ENCODE results near the gene SUMF2.
"Not testable (repeated sequence)": the region's sequence is repeated elsewhere in the genome, so short reads cannot be mapped to it uniquely, and the experiment has no call there.

The SUMF2 gene

DNA sequence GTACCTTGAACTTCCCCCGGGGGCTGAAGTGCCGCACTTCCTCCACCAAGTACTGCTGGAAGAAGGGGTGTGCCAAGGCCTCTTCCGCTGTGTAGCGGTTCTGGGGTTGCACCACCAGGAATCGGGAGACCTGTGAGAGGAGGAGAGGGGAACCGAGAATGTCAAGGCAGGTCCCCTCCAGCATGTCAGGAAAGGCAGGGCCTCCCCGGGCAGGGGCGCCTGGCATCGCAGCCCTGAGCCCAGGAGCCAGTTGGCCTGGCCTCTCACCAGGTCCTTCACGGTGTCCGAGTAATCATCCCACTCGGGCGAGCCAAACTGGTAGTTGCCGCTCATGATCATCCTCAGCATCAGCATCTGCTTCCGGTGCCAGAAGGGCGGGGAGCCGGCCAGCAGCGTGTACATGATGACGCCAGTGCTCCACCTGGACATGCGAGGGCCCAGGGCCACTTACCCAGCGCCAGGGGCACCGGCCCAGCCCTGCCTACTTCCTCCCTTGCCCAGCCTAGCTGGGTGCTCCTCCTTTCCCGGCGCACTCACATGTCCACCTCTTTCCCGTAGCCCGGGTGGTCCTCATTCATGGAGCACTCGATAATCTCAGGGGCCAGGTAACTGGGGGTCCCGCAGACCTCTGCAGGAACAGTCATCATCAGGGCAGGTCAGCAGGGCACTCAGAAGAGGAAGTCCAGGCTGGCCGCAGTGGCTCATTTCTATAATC, 17.7 kb downstream of the SUMF2 start:
- DNase-seq (ENCODE audit: low read depth): no peak
- TF ChIP-seq POLR2A (IDR thresholded peaks at IDR 0.05; ENCODE audit: extremely low read depth, insufficient read length) (no peak), MAX (IDR thresholded peaks at IDR 0.05; ENCODE audit: low read depth, low read length) (no peak), MYC (IDR thresholded peaks at IDR 0.05; ENCODE audit: low read depth, low read length) (no peak)
- TF ChIP-seq, protein P1, sequence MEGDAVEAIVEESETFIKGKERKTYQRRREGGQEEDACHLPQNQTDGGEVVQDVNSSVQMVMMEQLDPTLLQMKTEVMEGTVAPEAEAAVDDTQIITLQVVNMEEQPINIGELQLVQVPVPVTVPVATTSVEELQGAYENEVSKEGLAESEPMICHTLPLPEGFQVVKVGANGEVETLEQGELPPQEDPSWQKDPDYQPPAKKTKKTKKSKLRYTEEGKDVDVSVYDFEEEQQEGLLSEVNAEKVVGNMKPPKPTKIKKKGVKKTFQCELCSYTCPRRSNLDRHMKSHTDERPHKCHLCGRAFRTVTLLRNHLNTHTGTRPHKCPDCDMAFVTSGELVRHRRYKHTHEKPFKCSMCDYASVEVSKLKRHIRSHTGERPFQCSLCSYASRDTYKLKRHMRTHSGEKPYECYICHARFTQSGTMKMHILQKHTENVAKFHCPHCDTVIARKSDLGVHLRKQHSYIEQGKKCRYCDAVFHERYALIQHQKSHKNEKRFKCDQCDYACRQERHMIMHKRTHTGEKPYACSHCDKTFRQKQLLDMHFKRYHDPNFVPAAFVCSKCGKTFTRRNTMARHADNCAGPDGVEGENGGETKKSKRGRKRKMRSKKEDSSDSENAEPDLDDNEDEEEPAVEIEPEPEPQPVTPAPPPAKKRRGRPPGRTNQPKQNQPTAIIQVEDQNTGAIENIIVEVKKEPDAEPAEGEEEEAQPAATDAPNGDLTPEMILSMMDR (IDR thresholded peaks at IDR 0.05; ENCODE audit: low read depth, low read length): no peak
- no peak overlapping the region for H3K4me3 ChIP-seq (ENCODE audit: low read depth, low read length)

- TF ChIP-seq POLR2A (IDR thresholded peaks at IDR 0.05; ENCODE audit: extremely low read depth, insufficient read length): no peak
- no peak for TF ChIP-seq MYC (IDR thresholded peaks at IDR 0.05; ENCODE audit: low read depth, low read length)
- TF ChIP-seq MAX (IDR thresholded peaks at IDR 0.05; ENCODE audit: low read depth, low read length): no peak
- TF ChIP-seq, protein P1 (IDR thresholded peaks at IDR 0.05; ENCODE audit: low read depth, low read length): no peak
- no peak for DNase-seq (ENCODE audit: low read depth)
- H3K4me3 ChIP-seq (ENCODE audit: low read depth, low read length): no peak overlapping the region
Measured at GRCh38 chr7:56083150-56083785, 19.2 kb downstream of the SUMF2 start.

DNA sequence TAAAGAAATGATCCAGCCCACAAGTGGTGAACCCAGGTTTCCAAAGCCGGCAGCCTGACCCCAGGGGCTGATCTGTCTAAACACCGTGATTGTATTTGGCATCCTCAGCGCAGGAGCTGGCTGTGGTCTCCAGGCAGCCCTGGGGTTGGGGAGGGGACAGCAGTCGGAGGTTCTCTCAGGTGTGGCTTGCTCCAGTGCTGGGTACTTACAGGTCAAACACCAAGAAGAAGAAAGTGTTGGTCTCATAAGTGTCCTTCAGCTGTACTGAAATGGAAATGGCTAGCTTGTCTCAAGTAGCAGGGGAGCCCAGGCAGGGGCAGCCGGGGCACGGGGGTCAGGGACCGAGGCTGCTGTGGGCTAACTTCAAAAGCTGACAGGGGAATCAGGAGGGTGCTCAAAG, 22.7 kb downstream of the SUMF2 start:
- TF ChIP-seq, protein P1 (IDR thresholded peaks at IDR 0.05; ENCODE audit: low read depth, low read length): no peak
- no peak for TF ChIP-seq POLR2A (IDR thresholded peaks at IDR 0.05; ENCODE audit: extremely low read depth, insufficient read length)
- no peak for TF ChIP-seq MAX (IDR thresholded peaks at IDR 0.05; ENCODE audit: low read depth, low read length)
- TF ChIP-seq MYC (IDR thresholded peaks at IDR 0.05; ENCODE audit: low read depth, low read length): no peak
- H3K4me3 ChIP-seq (ENCODE audit: low read depth, low read length): no peak overlapping the region
- DNase-seq (ENCODE audit: low read depth): no peak

DNA sequence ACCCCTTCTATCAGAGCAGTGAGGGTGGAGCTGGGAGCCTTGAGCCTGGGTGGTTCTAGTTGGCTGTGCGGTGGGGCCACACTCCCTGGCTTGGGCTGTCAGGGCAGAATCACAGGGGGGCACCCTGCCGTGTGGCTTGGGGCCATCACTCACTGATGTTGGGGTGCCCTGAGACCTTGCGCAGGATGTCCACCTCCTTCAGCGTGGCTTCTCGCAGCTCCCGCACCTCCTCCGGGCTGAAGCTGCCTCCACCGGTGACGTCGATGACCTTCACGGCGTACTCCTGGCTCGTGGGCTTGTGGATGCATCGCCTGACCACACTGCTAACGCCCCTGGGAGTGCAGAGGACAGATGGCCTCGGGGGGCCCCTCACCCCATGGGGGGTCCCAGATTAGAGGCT, 23.4 kb downstream of the SUMF2 start:
- TF ChIP-seq, protein P1 (IDR thresholded peaks at IDR 0.05; ENCODE audit: low read depth, low read length): no peak
- TF ChIP-seq POLR2A (IDR thresholded peaks at IDR 0.05; ENCODE audit: extremely low read depth, insufficient read length) (no peak), MYC (IDR thresholded peaks at IDR 0.05; ENCODE audit: low read depth, low read length) (no peak), MAX (IDR thresholded peaks at IDR 0.05; ENCODE audit: low read depth, low read length) (no peak)
- no peak overlapping the region for H3K4me3 ChIP-seq (ENCODE audit: low read depth, low read length)
- DNase-seq (ENCODE audit: low read depth): no peak

DNA sequence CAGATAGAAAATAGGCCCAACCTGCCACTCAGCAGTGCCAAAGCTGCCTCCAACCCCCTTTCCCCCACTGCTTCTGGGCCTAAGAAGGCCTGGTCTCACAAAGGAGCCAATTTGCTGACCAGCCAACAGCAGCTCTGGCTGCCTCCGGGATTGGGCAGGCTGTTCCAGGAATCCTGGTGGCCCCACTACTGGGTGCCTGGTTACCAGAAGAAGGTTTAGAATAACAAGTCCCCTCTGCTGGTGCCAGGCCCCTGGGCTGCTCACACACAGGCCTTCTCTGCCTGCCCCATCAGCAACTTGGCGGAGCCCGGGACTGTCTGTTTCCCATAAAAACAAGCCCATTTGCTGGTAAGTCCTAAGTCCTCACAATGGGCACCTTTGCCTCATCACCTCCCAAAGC, 27.5 kb downstream of the SUMF2 start:
- TF ChIP-seq, protein P1 (IDR thresholded peaks at IDR 0.05; ENCODE audit: low read depth, low read length): no peak
- no peak for TF ChIP-seq MYC (IDR thresholded peaks at IDR 0.05; ENCODE audit: low read depth, low read length)
- TF ChIP-seq POLR2A (IDR thresholded peaks at IDR 0.05; ENCODE audit: extremely low read depth, insufficient read length): no peak
- no peak for TF ChIP-seq MAX (IDR thresholded peaks at IDR 0.05; ENCODE audit: low read depth, low read length)
- no peak overlapping the region for H3K4me3 ChIP-seq (ENCODE audit: low read depth, low read length)
- no peak for DNase-seq (ENCODE audit: low read depth)

- DNase-seq (ENCODE audit: low read depth); H3K4me3 ChIP-seq (ENCODE audit: low read depth, low read length): not testable (repeated sequence)
Measured at GRCh38 chr7:56092388-56092787, 28.3 kb downstream of the SUMF2 start.

Data from NB4 (cell line).